HCT116 (cell line): ENCODE measurements around the gene UMODL1. TPM values are rescaled to one million over a fixed set of nuclear protein-coding genes. Genes with fewer than 3 reads are reported as not detected.

Experiments used
- ATAC-seq: fragments of 200-7000 bp; cut with Tn5 transposase; 2 replicates; pipeline ENCODE4 v1.9.1; 2020; ENCODE audit warnings: mild to moderate bottlenecking, moderate library complexity
- BruUV-seq: library from RNA; stranded (reverse); fragments of 400-500 nt; replicated peaks from 2 replicates; lab custom pipeline; 2021; lab: Mats Ljungman, UMichigan
- CTCF ChIA-PET: fragments of 300-600 bp; sonication (Branson Sonifier 250); formaldehyde crosslinking; loops from one replicate; lab custom pipeline; 2021; ENCODE audit warnings: antibody characterized with exemption; lab: Charles Lee
- POLR2A ChIA-PET: fragments of 300-600, 350-600 bp; sonication (Branson Sonifier 250); formaldehyde crosslinking; loops from one replicate; lab custom pipeline; 2021; ENCODE audit warnings: antibody characterized with exemption; lab: Charles Lee
- RAD21 ChIA-PET, 2 experiments: fragments of 300-600 bp; sonication (Branson Sonifier 250); formaldehyde crosslinking; loops; one replicate each; lab custom pipeline; 2023; ENCODE audit warnings: low total read pairs in 2 of 2; ENCODE audit not compliant: uncharacterized antibody in 2 of 2, unreplicated experiment in 2 of 2, low non-redundant PET in 1 of 2; lab: Charles Lee
- DNase-seq: peaks from one replicate; pipeline ENCODE4 v3.0.0-alpha.2; 2010; ENCODE audit warnings: low read depth, low spot score
- H2AFZ ChIP-seq: fragments of 200-600 bp; shearing (Covaris generic), sonication (generic); 2 replicates; pipeline ENCODE4 v1.6.1; 2017; ENCODE audit warnings: low read depth, mixed run types, mixed read lengths, antibody characterized with exemption, low read length; ENCODE audit not compliant: poor library complexity, severe bottlenecking
- H3K27ac ChIP-seq: 2 replicates; pipeline ENCODE4 v1.5.1; 2012; ENCODE audit warnings: low read depth, low read length
- H3K27me3 ChIP-seq: fragments of 200-600 bp; sonication (generic); 2 replicates; pipeline ENCODE4 v1.6.1; 2016; ENCODE audit warnings: mixed run types, low read length, mixed read lengths; ENCODE audit not compliant: insufficient read depth
- H3K36me3 ChIP-seq, 2 experiments: fragments of 200-500 bp in 1 of 2; fragments of 200-600 bp in 1 of 2; sonication (Bioruptor generic) in 1 of 2; sonication (generic) in 1 of 2; 2 replicates each; pipeline versions ENCODE4 v1.5.1 to v1.6.1; 2014 to 2016; ENCODE audit warnings: low read length in 2 of 2, inconsistent platforms in 1 of 2, mixed read lengths in 1 of 2, mixed run types in 1 of 2; ENCODE audit not compliant: insufficient read depth in 2 of 2, control insufficient read depth in 1 of 2
- H3K4me1 ChIP-seq, 2 experiments: fragments of 200-600 bp in 1 of 2; sonication (generic) in 1 of 2; 2 replicates each; pipeline versions ENCODE4 v1.5.1 to v1.6.1; 2012 to 2017; ENCODE audit warnings: low read length in 2 of 2, inconsistent platforms in 1 of 2, mild to moderate bottlenecking in 1 of 2, mixed read lengths in 1 of 2, mixed run types in 1 of 2, moderate library complexity in 1 of 2; ENCODE audit not compliant: insufficient read depth in 2 of 2, control insufficient read depth in 1 of 2
- H3K4me2 ChIP-seq: fragments of 200-600 bp; sonication (generic); 2 replicates; pipeline ENCODE4 v1.6.1; 2017; ENCODE audit warnings: mixed run types, low read length, mixed read lengths
- H3K4me3 ChIP-seq, 2 experiments: fragments of 200-600 bp in 1 of 2; sonication (generic) in 1 of 2; replicated peaks in 1 of 2; 2 replicates each; pipeline ENCODE4 v1.5.1; 2011 to 2016; ENCODE audit warnings: low read length in 2 of 2, control low read depth in 1 of 2, low read depth in 1 of 2, mild to moderate bottlenecking in 1 of 2, mixed read lengths in 1 of 2, mixed run types in 1 of 2
- H3K79me2 ChIP-seq: fragments of 200-600 bp; sonication (generic); 2 replicates; pipeline ENCODE4 v1.6.1; 2017; ENCODE audit warnings: mild to moderate bottlenecking, mixed run types, low read length, moderate library complexity, mixed read lengths; ENCODE audit not compliant: insufficient read depth
- H3K9ac ChIP-seq: fragments of 200-600 bp; sonication (generic); 2 replicates; pipeline ENCODE4 v1.6.1; 2016; ENCODE audit warnings: low read length, mixed read lengths
- H3K9me2 ChIP-seq: fragments of 200-600 bp; sonication (generic), shearing (Covaris generic); 2 replicates; pipeline ENCODE4 v1.6.1; 2017; ENCODE audit warnings: mixed run types, mild to moderate bottlenecking, moderate library complexity; ENCODE audit not compliant: insufficient read depth
- H3K9me3 ChIP-seq, 2 experiments: fragments of 200-500 bp in 1 of 2; fragments of 200-600 bp in 1 of 2; sonication (Bioruptor generic) in 1 of 2; sonication (generic) in 1 of 2; 2 replicates each; pipeline ENCODE4 v1.6.1; 2014 to 2017; ENCODE audit warnings: low read length in 2 of 2, mixed read lengths in 2 of 2, inconsistent platforms in 1 of 2, low read depth in 1 of 2, mild to moderate bottlenecking in 1 of 2, mixed run types in 1 of 2, moderate library complexity in 1 of 2; ENCODE audit not compliant: control insufficient read depth in 1 of 2, insufficient read depth in 1 of 2
- H4K20me1 ChIP-seq: fragments of 200-600 bp; sonication (generic), shearing (Covaris generic); 2 replicates; pipeline ENCODE4 v1.6.1; 2017; ENCODE audit warnings: mixed run types, mild to moderate bottlenecking, moderate library complexity; ENCODE audit not compliant: insufficient read depth
- CEBPB ChIP-seq: IDR thresholded peaks from 2 replicates; pipeline ENCODE4 v1.6.1; 2012; ENCODE audit warnings: low read depth
- ELF1 ChIP-seq: IDR thresholded peaks from 2 replicates; pipeline ENCODE4 v1.6.1; 2012; ENCODE audit warnings: low read depth, borderline replicate concordance
- EZH2 ChIP-seq: fragments of 200-600 bp; sonication (generic); IDR thresholded peaks from 2 replicates; pipeline ENCODE4 v1.6.1; 2017; ENCODE audit warnings: antibody characterized with exemption, mixed run types
- RAD21 ChIP-seq: IDR thresholded peaks from 2 replicates; pipeline ENCODE4 v1.6.1; 2012; ENCODE audit warnings: low read depth, mild to moderate bottlenecking
- TCF7L2 ChIP-seq: IDR thresholded peaks from 2 replicates; pipeline ENCODE4 v1.7.0; 2011; ENCODE audit warnings: borderline replicate concordance, inconsistent platforms; ENCODE audit not compliant: insufficient read depth, insufficient read length; ENCODE audit errors: extremely low read depth
- YY1 ChIP-seq: IDR thresholded peaks from 2 replicates; pipeline ENCODE4 v1.6.1; 2011; ENCODE audit warnings: low read length, low read depth, moderate library complexity, mild to moderate bottlenecking; ENCODE audit not compliant: insufficient replicate concordance; ENCODE audit errors: extremely low read depth
- intact Hi-C: fragments of 100-400 bp; cut with micrococcal nuclease; formaldehyde crosslinking; loops from 2 replicates; pipeline ENCODE4 v1.10.0; 2022
- total RNA-seq: library from RNA; stranded (reverse); gene quantifications from one replicate; pipeline ENCODE4 v1.2.1, GENCODE V29; 2021; ENCODE audit not compliant: unreplicated experiment
- TF ChIP-seq, protein P1 (sequence below), 3 experiments: fragments of 200-600 bp in 1 of 3; sonication (generic) in 1 of 3; IDR thresholded peaks in 2 of 3; conservative IDR thresholded peaks in 1 of 3; 2 replicates each; pipeline ENCODE4 v1.5.1; 2012 to 2017; ENCODE audit warnings: low read depth in 2 of 3, low read length in 2 of 3, antibody characterized with exemption in 1 of 3, borderline replicate concordance in 1 of 3, control low read depth in 1 of 3, mild to moderate bottlenecking in 1 of 3, mixed read lengths in 1 of 3, mixed run types in 1 of 3, moderate library complexity in 1 of 3; ENCODE audit not compliant: insufficient read depth in 1 of 3

Gene UMODL1
- total RNA-seq, 1 experiment from 2014 or later = not detected

DNA sequence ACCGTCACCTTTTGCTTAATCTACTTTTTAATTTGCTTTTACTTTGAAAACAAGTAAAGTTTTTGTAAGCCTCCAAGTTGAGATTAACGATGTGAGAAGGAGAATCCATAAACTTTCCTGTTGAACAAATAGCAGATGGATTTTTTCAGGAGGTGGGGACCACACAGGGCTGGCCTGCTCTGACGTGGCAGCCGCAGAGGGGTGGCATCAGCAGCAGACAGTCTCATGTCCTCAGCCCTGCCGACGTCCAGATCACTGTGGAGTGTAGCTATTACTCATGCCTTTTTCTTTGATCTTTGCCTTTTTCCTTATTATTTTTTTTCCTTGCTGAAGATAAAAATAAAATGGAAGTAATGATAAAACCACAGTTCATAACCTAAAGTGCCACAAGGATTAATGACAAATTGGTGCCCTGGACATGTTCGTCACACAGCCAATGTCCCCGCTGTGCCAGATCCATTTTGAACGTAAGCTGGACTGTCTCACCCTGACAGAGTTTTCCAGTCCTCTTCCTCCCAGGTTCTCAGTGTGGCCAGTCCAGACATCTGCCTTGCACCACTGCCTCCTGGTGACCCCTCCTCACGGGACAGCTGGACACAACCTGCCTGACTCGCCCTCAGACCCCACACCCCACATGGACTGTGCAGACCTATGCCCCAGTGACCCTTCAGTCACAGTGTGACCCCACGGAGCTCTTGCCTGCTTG lies 45.6 kb upstream of the UMODL1 start:
- H3K27me3 ChIP-seq = 0 out of 2 replicates have a peak, but pooled peaks cover 4% of the 10 kb centered on the region
- no peak for DNase-seq
- no peak overlapping the region for H3K9ac ChIP-seq
- ATAC-seq = no peak
- H3K27ac ChIP-seq = no peak overlapping the region
- H3K4me2 ChIP-seq = no peak overlapping the region
- no peaks in the 10 kb centered on the region for H3K9me2 ChIP-seq
- CTCF ChIA-PET = no interaction called here
- H3K4me3 ChIP-seq = no peak overlapping the region
- TF ChIP-seq, protein P1, sequence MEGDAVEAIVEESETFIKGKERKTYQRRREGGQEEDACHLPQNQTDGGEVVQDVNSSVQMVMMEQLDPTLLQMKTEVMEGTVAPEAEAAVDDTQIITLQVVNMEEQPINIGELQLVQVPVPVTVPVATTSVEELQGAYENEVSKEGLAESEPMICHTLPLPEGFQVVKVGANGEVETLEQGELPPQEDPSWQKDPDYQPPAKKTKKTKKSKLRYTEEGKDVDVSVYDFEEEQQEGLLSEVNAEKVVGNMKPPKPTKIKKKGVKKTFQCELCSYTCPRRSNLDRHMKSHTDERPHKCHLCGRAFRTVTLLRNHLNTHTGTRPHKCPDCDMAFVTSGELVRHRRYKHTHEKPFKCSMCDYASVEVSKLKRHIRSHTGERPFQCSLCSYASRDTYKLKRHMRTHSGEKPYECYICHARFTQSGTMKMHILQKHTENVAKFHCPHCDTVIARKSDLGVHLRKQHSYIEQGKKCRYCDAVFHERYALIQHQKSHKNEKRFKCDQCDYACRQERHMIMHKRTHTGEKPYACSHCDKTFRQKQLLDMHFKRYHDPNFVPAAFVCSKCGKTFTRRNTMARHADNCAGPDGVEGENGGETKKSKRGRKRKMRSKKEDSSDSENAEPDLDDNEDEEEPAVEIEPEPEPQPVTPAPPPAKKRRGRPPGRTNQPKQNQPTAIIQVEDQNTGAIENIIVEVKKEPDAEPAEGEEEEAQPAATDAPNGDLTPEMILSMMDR (IDR thresholded peaks at IDR 0.05 in 2 of 3, conservative IDR thresholded peaks at IDR 0.05 in 1 of 3; ENCODE audit: borderline replicate concordance in 1 of 3, insufficient read depth in 1 of 3, low read depth in 2 of 3, low read length in 2 of 3) = no peak
- TF ChIP-seq EZH2 (no peak), TCF7L2 (no peak), CEBPB (no peak), RAD21 (no peak), ELF1 (no peak), YY1 (no peak)
- peak overlapping the region; percentile 16 for H2AFZ ChIP-seq
- intact Hi-C loops = no loop called here
- no peaks in the 10 kb centered on the region for H3K36me3 ChIP-seq
- peaks cover 0 to 5% of the 10 kb centered on the region in 2 experiments; a peak in 1 of 4 replicates for H3K4me1 ChIP-seq
- no peaks in the 10 kb centered on the region for H4K20me1 ChIP-seq
- no peaks in the 10 kb centered on the region; a peak in 1 of 4 replicates for H3K9me3 ChIP-seq
- POLR2A ChIA-PET = interaction anchor here (1.2 kb wide), 1 partner anchor 14 kb away, joined by 3 read pairs; no protein-coding TSS in a partner anchor
- H3K79me2 ChIP-seq = no peaks in the 10 kb centered on the region
- RAD21 ChIA-PET = no interaction called here
- BruUV-seq = no TSS peak
